ENCODE data around the gene SEC23B. TPM values are rescaled to one million over a fixed set of nuclear protein-coding genes. Genes with fewer than 3 reads are reported as not detected.

SEC23B gene
- total and polyA plus RNA-seq, 2 of the 13 experiments (the other 11 are each of a cell fraction or from before 2014, with no cell fraction given): 114 to 120 TPM

DNA sequence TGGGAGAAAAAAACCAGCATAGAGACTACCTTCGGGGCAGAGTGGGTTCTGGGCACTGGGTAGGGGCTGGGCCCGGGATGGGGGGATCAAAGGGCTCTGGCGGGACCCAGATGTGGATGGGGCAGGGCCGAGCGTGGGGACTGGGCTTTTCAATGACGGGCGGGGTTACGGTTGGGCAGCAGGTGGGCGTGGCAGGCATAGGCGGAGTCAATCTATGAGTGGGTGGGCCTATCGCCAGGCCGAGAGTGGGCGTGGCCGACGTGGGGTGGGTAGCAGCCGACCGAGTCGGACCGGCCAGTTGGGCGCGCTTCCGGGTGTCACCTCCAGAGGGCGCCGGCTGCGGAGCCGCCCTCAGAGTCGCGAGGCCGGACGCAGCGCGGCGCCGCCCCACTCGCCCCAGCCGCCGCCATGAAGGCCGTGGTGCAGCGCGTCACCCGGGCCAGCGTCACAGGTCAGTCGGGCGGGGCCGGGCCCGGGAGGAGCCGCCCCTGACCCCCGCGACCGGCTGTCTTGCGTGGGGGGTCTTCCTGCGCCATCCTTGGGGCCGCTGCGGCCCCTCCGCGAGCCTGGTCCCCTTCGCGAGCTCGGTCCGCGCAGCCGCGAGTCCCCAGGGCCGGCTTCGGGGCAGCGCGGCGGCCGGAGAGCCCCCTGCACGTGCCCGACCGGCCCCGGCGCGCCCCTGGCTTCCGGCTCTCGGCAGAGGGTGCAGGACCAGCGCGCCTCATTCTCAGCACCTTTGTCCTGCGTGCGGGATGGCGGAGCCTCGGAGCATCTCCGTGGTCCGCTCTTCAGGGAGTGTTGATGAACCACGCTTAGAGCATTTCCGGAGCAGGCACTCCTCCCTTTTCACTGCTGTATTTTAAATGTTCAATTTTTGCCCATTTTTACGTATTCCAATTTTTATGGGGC is 80.2 kb downstream of the SEC23B start, which contains the start of gene DTD1 (continued):
- TF ChIP-seq, protein P1, sequence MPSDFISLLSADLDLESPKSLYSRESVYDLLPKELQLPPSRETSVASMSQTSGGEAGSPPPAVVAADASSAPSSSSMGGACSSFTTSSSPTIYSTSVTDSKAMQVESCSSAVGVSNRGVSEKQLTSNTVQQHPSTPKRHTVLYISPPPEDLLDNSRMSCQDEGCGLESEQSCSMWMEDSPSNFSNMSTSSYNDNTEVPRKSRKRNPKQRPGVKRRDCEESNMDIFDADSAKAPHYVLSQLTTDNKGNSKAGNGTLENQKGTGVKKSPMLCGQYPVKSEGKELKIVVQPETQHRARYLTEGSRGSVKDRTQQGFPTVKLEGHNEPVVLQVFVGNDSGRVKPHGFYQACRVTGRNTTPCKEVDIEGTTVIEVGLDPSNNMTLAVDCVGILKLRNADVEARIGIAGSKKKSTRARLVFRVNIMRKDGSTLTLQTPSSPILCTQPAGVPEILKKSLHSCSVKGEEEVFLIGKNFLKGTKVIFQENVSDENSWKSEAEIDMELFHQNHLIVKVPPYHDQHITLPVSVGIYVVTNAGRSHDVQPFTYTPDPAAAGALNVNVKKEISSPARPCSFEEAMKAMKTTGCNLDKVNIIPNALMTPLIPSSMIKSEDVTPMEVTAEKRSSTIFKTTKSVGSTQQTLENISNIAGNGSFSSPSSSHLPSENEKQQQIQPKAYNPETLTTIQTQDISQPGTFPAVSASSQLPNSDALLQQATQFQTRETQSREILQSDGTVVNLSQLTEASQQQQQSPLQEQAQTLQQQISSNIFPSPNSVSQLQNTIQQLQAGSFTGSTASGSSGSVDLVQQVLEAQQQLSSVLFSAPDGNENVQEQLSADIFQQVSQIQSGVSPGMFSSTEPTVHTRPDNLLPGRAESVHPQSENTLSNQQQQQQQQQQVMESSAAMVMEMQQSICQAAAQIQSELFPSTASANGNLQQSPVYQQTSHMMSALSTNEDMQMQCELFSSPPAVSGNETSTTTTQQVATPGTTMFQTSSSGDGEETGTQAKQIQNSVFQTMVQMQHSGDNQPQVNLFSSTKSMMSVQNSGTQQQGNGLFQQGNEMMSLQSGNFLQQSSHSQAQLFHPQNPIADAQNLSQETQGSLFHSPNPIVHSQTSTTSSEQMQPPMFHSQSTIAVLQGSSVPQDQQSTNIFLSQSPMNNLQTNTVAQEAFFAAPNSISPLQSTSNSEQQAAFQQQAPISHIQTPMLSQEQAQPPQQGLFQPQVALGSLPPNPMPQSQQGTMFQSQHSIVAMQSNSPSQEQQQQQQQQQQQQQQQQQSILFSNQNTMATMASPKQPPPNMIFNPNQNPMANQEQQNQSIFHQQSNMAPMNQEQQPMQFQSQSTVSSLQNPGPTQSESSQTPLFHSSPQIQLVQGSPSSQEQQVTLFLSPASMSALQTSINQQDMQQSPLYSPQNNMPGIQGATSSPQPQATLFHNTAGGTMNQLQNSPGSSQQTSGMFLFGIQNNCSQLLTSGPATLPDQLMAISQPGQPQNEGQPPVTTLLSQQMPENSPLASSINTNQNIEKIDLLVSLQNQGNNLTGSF (CRISPR knock-in tag; IDR thresholded peaks at IDR 0.05): peak; percentile 85
- TF ChIP-seq ZNF792 (CRISPR knock-in tag; IDR thresholded peaks at IDR 0.05) (no peak), ZNF367 (CRISPR knock-in tag; IDR thresholded peaks at IDR 0.05; ENCODE audit: borderline replicate concordance) (peak; percentile 84; the same call in 1 of the 2 replicates), ZBTB38 (CRISPR knock-in tag; IDR thresholded peaks at IDR 0.05) (peak; percentile 32; the same call in 1 of the 2 replicates), ZBTB8A (CRISPR knock-in tag; IDR thresholded peaks at IDR 0.05; ENCODE audit: borderline replicate concordance, low read depth) (no peak), ZNF782 (CRISPR knock-in tag; IDR thresholded peaks at IDR 0.05; ENCODE audit: borderline replicate concordance) (peak; percentile 73; the same call in 1 of the 2 replicates), NBN (conservative IDR thresholded peaks at IDR 0.05) (no peak), IKZF1 (IDR thresholded peaks at IDR 0.05) (no peak), AGO2 (optimal IDR thresholded peaks at IDR 0.05; ENCODE audit: low read depth, low read length) (peak; percentile 57), IRF2 (CRISPR knock-in tag; IDR thresholded peaks at IDR 0.05) (no peak; the same call in 1 of the 2 replicates), MTF1 (CRISPR knock-in tag; IDR thresholded peaks at IDR 0.05) (peak; percentile 62; the same call in 1 of the 2 replicates), SAFB2 (CRISPR knock-in tag; IDR thresholded peaks at IDR 0.05; ENCODE audit: borderline replicate concordance, low read depth) (no peak; the same call in 1 of the 2 replicates), SMYD3 (CRISPR knock-in tag; IDR thresholded peaks at IDR 0.05) (peak; percentile 91), RCOR2 (CRISPR knock-in tag; IDR thresholded peaks at IDR 0.05) (no peak)
- TF ChIP-seq, protein P2, sequence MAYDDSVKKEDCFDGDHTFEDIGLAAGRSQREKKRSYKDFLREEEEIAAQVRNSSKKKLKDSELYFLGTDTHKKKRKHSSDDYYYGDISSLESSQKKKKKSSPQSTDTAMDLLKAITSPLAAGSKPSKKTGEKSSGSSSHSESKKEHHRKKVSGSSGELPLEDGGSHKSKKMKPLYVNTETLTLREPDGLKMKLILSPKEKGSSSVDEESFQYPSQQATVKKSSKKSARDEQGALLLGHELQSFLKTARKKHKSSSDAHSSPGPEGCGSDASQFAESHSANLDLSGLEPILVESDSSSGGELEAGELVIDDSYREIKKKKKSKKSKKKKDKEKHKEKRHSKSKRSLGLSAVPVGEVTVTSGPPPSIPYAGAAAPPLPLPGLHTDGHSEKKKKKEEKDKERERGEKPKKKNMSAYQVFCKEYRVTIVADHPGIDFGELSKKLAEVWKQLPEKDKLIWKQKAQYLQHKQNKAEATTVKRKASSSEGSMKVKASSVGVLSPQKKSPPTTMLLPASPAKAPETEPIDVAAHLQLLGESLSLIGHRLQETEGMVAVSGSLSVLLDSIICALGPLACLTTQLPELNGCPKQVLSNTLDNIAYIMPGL (CRISPR knock-in tag; IDR thresholded peaks at IDR 0.05; ENCODE audit: borderline replicate concordance in 1 of 2, low read depth in 1 of 2): peak in 1 of 2 experiments; percentile 91; a peak in 3 of 4 replicates
- TF ChIP-seq, protein P3, sequence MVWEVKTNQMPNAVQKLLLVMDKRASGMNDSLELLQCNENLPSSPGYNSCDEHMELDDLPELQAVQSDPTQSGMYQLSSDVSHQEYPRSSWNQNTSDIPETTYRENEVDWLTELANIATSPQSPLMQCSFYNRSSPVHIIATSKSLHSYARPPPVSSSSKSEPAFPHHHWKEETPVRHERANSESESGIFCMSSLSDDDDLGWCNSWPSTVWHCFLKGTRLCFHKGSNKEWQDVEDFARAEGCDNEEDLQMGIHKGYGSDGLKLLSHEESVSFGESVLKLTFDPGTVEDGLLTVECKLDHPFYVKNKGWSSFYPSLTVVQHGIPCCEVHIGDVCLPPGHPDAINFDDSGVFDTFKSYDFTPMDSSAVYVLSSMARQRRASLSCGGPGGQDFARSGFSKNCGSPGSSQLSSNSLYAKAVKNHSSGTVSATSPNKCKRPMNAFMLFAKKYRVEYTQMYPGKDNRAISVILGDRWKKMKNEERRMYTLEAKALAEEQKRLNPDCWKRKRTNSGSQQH (CRISPR knock-in tag; IDR thresholded peaks at IDR 0.05; ENCODE audit: low read depth): peak; percentile 95
- TF ChIP-seq, protein P4, sequence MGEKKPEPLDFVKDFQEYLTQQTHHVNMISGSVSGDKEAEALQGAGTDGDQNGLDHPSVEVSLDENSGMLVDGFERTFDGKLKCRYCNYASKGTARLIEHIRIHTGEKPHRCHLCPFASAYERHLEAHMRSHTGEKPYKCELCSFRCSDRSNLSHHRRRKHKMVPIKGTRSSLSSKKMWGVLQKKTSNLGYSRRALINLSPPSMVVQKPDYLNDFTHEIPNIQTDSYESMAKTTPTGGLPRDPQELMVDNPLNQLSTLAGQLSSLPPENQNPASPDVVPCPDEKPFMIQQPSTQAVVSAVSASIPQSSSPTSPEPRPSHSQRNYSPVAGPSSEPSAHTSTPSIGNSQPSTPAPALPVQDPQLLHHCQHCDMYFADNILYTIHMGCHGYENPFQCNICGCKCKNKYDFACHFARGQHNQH (CRISPR knock-in tag; IDR thresholded peaks at IDR 0.05): no peak
